WI38 (cell line): Measurements from ENCODE around the gene MCOLN1.

Experiments used
- H3K4me3 ChIP-seq: 2 replicates; pipeline ENCODE4 v1.5.1; 2011; ENCODE audit warnings: low read depth, mild to moderate bottlenecking, control low read depth, low read length
- TF ChIP-seq, protein P1 (sequence below): IDR thresholded peaks from 2 replicates; pipeline ENCODE4 v1.5.1; 2012; ENCODE audit warnings: low read depth, mild to moderate bottlenecking, control low read depth, low read length

MCOLN1 gene

DNA sequence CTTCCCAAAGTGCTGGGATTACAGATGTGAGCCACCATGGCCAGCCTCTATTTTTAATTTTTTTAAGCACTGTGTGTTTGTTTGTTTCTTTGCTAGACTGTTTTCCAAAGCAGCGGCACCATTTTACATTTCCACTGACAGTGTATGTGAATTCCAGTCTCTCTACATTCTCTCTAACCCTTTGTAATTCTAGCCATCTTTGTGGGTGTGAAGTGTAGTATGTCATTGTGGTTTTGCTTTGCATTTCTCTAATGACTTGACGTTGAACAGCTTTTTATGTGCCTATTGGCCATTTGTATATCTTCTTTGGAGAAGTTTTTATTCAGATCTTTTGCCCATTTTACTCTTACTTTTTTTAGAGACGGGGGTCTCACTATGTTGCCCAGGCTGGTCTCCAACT, 24.7 kb downstream of the MCOLN1 start:
- TF ChIP-seq, protein P1, sequence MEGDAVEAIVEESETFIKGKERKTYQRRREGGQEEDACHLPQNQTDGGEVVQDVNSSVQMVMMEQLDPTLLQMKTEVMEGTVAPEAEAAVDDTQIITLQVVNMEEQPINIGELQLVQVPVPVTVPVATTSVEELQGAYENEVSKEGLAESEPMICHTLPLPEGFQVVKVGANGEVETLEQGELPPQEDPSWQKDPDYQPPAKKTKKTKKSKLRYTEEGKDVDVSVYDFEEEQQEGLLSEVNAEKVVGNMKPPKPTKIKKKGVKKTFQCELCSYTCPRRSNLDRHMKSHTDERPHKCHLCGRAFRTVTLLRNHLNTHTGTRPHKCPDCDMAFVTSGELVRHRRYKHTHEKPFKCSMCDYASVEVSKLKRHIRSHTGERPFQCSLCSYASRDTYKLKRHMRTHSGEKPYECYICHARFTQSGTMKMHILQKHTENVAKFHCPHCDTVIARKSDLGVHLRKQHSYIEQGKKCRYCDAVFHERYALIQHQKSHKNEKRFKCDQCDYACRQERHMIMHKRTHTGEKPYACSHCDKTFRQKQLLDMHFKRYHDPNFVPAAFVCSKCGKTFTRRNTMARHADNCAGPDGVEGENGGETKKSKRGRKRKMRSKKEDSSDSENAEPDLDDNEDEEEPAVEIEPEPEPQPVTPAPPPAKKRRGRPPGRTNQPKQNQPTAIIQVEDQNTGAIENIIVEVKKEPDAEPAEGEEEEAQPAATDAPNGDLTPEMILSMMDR: no peak
- H3K4me3 ChIP-seq: no peak overlapping the region

- TF ChIP-seq, protein P1: no peak
- H3K4me3 ChIP-seq: no peak overlapping the region
Observed at GRCh38 chr19:7549429-7550148, 27.2 kb downstream of the MCOLN1 start.

DNA sequence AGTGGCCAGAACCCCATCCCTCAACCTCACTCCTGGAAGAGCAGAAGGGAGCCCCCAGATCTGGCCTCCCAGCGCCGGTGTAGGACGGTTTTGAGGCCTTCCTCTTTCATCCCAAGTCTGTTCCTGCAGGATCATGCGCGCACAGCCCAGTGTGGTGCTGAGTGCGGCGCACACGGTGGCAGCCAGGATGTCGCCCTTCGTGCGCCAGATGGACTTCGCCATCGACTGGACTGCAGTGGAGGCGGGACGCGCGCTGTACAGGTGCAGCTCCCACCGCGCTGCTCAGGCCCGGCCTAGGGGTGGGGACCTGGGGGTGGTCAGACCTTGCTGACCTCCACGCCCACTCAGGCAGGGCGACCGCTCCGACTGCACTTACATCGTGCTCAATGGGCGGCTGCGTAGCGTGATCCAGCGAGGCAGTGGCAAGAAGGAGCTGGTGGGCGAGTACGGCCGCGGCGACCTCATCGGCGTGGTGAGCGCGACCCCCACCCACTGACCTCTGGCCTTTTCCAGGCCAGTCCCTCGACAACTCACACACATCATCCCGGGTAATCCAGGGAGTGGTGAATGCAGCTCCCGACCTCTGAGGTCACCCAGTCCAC, 27.8 kb downstream of the MCOLN1 start:
- H3K4me3 ChIP-seq: no peak overlapping the region
- TF ChIP-seq, protein P1: no peak

GRCh38 chr19:7550987-7551761, 28.8 kb downstream of the MCOLN1 start:
- TF ChIP-seq, protein P1: no peak
- no peak overlapping the region for H3K4me3 ChIP-seq

DNA sequence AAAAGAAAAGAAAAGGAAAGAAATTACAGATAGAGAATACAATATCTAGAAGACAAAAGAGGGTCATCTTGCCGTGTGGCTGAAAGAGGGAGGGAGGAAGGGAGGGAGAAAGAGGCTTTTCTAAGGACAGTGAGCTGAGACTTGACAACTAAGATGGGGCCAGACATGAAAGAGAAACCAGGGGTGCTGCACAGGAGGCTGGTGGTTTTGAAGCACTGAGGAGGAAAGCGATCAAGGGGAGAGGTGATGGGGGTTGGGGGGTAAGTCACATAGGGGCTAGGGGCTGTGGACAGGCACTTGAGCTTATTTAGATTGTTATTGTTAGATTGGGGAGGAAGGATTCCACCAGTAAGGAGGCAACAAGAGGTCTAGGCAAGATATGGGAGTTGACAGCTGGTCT, 30.4 kb downstream of the MCOLN1 start:
- H3K4me3 ChIP-seq: no peak overlapping the region
- TF ChIP-seq, protein P1: no peak

DNA sequence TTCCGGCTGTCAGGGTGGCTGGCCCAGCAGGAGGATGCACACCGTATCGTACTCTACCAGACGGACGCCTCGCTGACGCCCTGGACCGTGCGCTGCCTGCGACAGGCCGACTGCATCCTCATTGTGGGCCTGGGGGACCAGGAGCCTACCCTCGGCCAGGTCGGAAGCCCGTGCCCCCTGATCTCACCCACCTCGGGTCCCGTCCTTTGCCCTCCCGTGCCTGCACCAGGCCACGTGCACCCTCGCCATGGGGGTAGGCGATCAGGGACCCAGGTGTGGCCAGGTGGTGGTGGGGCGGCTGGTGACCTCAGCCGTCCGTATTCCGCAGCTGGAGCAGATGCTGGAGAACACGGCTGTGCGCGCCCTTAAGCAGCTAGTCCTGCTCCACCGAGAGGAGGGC, 32.1 kb downstream of the MCOLN1 start:
- no peak overlapping the region for H3K4me3 ChIP-seq
- TF ChIP-seq, protein P1: no peak
